ENCODE measurements around the gene PLPP1. TPM values are rescaled to one million over a fixed set of nuclear protein-coding genes. Genes with fewer than 3 reads are reported as not detected.

The PLPP1 gene
- total RNA-seq, 3 donors from 2014 or later: 9.3 to 17.1 (median 14.6) TPM

DNA sequence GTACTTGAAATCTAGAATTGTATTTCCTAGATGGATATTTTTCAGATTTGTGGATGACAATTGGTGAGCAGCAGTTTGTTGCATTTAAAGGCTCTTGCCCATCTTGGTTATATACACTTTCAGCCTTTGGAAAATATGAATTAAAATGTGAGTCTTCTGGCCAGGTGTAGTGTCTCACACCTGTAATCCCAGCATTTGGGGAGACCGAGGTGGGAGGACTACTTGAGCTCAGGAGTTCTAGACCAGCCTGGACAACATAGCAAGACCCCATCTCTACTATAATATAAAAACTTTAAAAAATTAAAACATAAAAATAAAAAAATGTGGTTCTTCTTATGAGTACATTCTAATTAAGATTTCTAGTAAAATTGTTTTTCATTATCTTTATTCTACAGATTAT lies 125.0 kb downstream of the PLPP1 start:
- peaks cover 12% of the 10 kb centered on the region for H3K4me1 Mint-ChIP-seq (ENCODE audit: low read depth)
- DNase-seq: no peak
- no peaks in the 10 kb centered on the region for H3K27me3 Mint-ChIP-seq (ENCODE audit: low read depth)
- H3K36me3 Mint-ChIP-seq (ENCODE audit: insufficient read depth): peaks cover 31% of the 10 kb centered on the region
- no peak overlapping the region for H3K4me3 Mint-ChIP-seq
- H3K9me3 Mint-ChIP-seq: no peaks in the 10 kb centered on the region
- ATAC-seq: no peak

DNA sequence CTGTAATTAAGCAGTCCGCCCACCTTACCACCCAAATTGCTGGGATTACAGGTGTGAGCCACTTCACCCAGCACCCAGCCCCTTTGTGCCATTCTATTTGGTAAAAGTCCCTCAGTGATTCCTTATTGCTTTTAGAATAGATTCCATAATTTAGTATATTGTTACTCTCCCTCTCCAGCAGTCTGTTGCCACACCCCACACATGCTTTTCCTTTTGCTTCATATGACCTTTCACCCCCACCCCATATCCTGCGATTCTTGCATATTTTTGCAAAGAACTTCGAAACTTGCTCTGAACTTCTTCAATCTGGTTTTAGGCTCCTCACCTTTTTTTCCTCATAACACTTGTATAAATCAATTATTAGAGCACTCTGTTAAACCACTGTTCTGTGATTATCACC lies 126.8 kb downstream of the PLPP1 start:
- DNase-seq (no peak), ATAC-seq (no peak)
- Mint-ChIP-seq H3K27me3 (ENCODE audit: low read depth) (no peaks in the 10 kb centered on the region), H3K4me3 (no peak overlapping the region), H3K4me1 (ENCODE audit: low read depth) (peaks cover 12% of the 10 kb centered on the region), H3K9me3 (no peaks in the 10 kb centered on the region), H3K36me3 (ENCODE audit: insufficient read depth) (peaks cover 37% of the 10 kb centered on the region)

DNA sequence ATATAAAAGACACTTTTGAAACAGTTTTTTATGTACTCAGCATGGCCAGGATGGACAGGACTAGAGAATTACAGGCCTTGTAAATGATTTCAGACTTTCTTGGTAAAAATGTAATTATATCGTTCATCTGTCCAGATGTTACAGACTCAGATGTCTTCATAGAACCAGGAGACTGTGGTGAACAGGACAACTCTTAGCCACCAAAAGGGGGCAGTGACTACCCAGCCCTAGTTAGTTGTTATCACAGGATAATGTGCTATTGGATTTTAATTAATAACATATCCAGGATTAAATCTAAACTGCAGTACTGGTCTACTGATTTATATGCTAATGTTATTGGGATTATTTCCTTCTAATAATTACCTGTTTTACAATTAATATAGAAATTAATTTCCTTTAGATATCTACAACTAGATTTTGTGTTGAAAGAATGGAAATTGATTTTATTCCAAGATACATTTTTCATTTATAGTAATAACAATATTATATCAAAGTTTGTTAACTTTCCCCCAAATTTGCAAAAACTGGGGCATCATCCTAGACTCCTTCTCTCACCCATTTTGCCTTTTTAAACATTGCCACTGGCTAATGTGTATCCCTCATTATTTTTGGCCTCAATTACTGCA lies 127.6 kb downstream of the PLPP1 start:
- Mint-ChIP-seq H3K4me3 (no peak overlapping the region), H3K36me3 (ENCODE audit: insufficient read depth) (peaks cover 34% of the 10 kb centered on the region), H3K4me1 (ENCODE audit: low read depth) (peaks cover 11% of the 10 kb centered on the region), H3K27me3 (ENCODE audit: low read depth) (no peaks in the 10 kb centered on the region), H3K9me3 (no peaks in the 10 kb centered on the region)
- ATAC-seq (peak in 1 of 2 donors; percentile 38), DNase-seq (no peak)

DNA sequence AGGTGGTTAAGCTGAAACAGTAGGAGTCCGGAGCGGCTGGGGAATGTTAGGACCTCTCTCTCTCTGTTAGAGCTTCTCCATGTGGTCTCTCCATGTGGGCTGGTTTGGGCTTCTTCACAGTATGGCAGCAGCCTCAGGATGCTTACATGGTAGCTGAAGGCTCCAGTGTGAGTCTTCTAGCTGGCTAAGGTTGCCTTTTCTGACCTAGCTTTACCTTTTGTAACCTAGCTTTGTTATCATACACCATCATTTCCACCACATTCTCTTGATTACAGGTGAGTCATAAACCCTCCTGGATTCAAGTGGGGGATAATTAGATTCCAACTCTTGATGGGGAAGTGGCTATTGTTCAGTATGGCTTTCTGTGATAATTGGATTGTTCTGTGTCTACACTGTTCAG lies 128.5 kb downstream of the PLPP1 start:
- DNase-seq (no peak), ATAC-seq (no peak)
- no peaks in the 10 kb centered on the region for H3K9me3 Mint-ChIP-seq
- H3K4me3 Mint-ChIP-seq: no peak overlapping the region
- no peaks in the 10 kb centered on the region for H3K27me3 Mint-ChIP-seq (ENCODE audit: low read depth)
- H3K4me1 Mint-ChIP-seq (ENCODE audit: low read depth): peaks cover 5% of the 10 kb centered on the region
- H3K36me3 Mint-ChIP-seq (ENCODE audit: insufficient read depth): peaks cover 34% of the 10 kb centered on the region

DNA sequence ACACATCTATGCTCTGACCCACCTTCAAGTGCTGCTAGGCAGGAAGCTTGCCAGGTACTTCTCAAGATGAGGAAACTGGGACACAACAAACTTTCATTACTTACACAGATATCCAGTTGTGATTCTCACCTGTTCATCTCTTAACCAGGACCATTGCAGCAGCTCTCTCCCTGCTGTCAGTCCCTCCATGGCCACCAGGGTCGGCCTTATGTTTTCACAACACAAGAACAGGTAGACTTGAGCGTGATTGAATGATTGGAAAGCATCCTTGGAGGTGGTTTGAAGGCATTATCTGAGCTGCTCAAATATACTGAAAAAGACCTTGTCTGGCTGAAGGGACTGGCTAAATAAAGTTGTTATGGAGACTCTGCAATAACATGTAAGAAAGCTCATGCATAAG lies 132.6 kb downstream of the PLPP1 start:
- H3K27me3 Mint-ChIP-seq (ENCODE audit: low read depth): no peaks in the 10 kb centered on the region
- no peak for ATAC-seq
- no peaks in the 10 kb centered on the region for H3K9me3 Mint-ChIP-seq
- no peaks in the 10 kb centered on the region for H3K4me1 Mint-ChIP-seq (ENCODE audit: low read depth)
- H3K36me3 Mint-ChIP-seq (ENCODE audit: insufficient read depth): peaks cover 26% of the 10 kb centered on the region
- H3K4me3 Mint-ChIP-seq: no peak overlapping the region
- DNase-seq: no peak

DNA sequence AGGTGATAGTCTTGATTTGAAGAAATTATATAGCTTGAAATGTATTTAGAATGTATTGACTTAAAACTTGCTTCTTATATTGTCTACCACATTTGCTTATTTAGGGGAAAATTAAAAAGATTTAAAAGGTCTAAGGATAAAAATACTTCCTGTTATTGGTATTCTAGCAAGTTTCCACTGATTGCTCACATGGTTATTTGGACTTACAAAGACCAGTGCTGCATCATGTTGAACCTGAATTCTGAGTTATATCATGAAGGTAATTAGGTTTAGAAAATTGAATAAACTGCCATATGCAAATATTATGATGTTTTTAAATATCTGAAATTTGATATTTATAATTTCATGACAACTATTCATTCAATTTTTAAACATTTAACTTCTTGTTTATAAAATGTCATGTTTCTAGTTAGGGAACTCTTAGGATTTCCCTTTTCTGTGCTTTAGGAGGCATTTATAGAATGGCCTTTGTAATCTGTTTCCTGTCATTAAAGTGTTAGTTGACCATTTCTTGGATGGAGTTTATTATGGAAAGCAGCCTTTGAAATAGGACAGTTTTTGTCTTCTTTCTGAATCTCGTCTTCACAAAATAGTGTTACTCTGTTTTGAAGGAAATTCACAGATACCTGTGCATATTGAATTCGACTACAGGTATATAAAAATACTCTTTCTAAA lies 141.1 kb downstream of the PLPP1 start:
- DNase-seq: no peak
- no peaks in the 10 kb centered on the region for H3K27me3 Mint-ChIP-seq (ENCODE audit: low read depth)
- H3K36me3 Mint-ChIP-seq (ENCODE audit: insufficient read depth): peaks cover 55% of the 10 kb centered on the region
- no peak for ATAC-seq
- peaks cover 2% of the 10 kb centered on the region for H3K4me1 Mint-ChIP-seq (ENCODE audit: low read depth)
- H3K4me3 Mint-ChIP-seq: no peak overlapping the region
- H3K9me3 Mint-ChIP-seq: no peaks in the 10 kb centered on the region

DNA sequence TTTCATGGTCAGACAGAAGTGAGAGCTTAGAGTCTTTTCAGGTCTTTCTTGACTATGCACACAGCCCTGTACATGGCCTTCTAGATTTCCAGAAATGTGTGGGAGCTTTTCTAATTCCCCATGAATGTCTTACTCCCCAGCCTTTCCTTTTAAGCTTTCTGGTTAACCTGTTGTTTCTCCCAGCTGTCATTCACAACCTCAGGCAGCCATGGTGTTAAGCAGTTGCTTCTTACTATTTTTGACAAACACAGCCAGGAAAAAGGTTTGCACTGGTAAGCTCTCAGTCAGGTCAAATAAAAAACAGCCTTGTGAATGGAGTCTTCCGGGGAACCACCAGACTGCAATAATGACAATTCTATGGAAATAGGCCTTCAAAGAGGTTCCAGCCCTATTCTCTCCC lies 142.1 kb downstream of the PLPP1 start:
- H3K4me3 Mint-ChIP-seq: no peak overlapping the region
- DNase-seq: no peak
- peaks cover 60% of the 10 kb centered on the region for H3K36me3 Mint-ChIP-seq (ENCODE audit: insufficient read depth)
- no peak for ATAC-seq
- peaks cover 2% of the 10 kb centered on the region for H3K4me1 Mint-ChIP-seq (ENCODE audit: low read depth)
- H3K9me3 Mint-ChIP-seq: no peaks in the 10 kb centered on the region
- H3K27me3 Mint-ChIP-seq (ENCODE audit: low read depth): no peaks in the 10 kb centered on the region

DNA sequence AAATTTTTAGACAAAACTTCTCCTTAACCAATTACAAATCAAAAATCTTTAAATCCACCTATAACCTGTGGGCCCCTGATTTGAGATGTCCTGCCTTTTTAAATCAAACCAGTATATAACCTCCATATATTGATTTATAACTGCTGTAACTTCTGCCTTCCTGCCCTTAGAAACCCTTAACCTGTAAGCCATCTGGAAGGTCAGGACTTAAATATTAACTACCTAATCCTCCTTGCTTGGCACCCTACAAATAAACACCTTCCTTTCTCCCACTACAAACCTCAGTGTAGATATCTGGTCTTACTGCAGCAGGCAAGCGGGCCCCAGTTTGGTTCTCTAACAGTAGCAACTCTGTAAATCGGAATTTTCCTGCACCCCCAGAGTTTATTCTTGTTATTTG lies 143.1 kb downstream of the PLPP1 start:
- no peaks in the 10 kb centered on the region for H3K27me3 Mint-ChIP-seq (ENCODE audit: low read depth)
- H3K4me1 Mint-ChIP-seq (ENCODE audit: low read depth): peaks cover 2% of the 10 kb centered on the region
- no peak for ATAC-seq
- H3K9me3 Mint-ChIP-seq: no peaks in the 10 kb centered on the region
- DNase-seq: no peak
- no peak overlapping the region for H3K4me3 Mint-ChIP-seq
- H3K36me3 Mint-ChIP-seq (ENCODE audit: insufficient read depth): peaks cover 58% of the 10 kb centered on the region

DNA sequence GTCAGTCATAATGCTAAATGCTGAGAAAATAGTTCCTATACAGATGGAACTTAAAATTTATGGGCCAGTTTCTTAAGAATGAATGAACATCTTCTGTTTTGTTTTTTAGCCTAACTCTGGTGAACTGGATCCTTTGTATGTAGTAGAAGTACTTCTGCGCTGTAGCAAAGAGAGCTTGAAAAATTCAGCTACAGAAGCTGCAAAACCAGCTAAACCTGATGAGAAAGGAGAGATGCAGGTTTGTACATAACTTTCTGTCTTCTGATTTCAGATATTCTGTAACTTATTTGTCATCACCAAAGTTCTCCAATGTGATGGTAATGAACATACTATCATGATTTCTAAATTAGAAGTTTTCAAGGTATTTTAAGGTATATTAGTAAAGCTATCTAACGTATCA lies 146.9 kb downstream of the PLPP1 start:
- Mint-ChIP-seq H3K4me3 (no peak overlapping the region), H3K36me3 (ENCODE audit: insufficient read depth) (peaks cover 68% of the 10 kb centered on the region), H3K4me1 (ENCODE audit: low read depth) (peaks cover 13% of the 10 kb centered on the region), H3K27me3 (ENCODE audit: low read depth) (no peaks in the 10 kb centered on the region), H3K9me3 (peaks cover 13% of the 10 kb centered on the region)
- no peak for DNase-seq
- ATAC-seq: no peak

DNA sequence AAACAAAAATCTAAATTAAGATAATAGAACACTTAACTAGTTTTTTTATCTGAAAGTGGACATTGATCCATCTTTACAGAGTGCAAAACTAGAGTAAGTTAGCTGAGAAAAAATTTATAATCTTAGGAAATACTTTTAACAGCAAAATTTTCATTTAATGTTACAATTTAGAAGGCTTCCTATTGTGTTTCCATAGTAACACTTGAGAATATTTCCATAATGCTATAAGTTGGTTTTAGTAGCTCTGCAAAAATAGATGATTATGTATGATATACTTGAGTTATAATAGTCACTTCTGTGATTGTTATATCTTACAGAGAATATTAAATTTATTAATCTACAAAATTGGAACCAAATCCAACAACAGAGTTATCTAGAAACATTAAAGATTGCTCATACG lies 148.4 kb downstream of the PLPP1 start:
- no peak for ATAC-seq
- Mint-ChIP-seq H3K27me3 (ENCODE audit: low read depth) (no peaks in the 10 kb centered on the region), H3K36me3 (ENCODE audit: insufficient read depth) (peaks cover 68% of the 10 kb centered on the region), H3K4me1 (ENCODE audit: low read depth) (peaks cover 13% of the 10 kb centered on the region), H3K4me3 (no peak overlapping the region), H3K9me3 (peaks cover 19% of the 10 kb centered on the region)
- no peak for DNase-seq

DNA sequence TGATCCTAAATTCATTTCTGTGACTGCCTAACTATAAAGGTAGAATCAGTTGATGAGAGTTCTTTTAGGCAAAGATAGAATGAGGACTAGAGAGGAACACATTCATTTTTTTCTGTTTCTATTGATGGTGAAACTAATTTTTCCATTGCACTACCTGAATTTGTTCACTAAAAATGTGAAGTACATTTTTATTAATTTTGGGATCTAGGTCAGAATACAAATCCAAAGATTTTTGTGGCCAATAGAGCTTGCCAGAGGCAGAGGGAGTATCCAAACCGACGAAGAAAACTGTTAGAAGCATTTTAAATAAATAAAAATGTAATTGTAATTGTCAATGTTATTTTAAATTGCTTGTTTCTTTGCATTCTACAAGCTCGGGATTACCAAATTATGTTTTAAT lies 148.9 kb downstream of the PLPP1 start:
- peaks cover 22% of the 10 kb centered on the region for H3K9me3 Mint-ChIP-seq

DNA sequence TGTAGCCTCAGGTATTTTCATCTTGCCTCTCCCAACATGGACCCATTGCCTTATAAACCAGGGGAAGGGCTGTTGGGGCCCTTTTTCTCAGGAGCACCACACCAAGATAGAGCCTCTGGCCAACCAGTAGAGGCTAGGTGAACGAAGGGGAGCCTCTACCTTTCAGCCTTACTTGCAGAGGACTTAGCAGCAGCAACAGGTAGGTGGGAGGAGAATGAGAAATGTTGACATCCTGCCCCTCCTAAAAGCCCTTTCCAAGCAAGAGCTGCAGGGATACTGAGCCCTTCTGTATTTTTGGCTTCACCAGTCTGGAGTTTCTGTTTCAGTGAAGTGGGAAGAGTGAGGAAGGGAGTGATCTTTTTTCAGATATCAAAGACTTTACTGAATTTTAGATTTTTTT lies 149.5 kb downstream of the PLPP1 start:
- H3K36me3 Mint-ChIP-seq (ENCODE audit: insufficient read depth): peaks cover 69% of the 10 kb centered on the region
- DNase-seq (no peak), ATAC-seq (no peak)
- peaks cover 13% of the 10 kb centered on the region for H3K4me1 Mint-ChIP-seq (ENCODE audit: low read depth)
- no peaks in the 10 kb centered on the region for H3K27me3 Mint-ChIP-seq (ENCODE audit: low read depth)
- peaks cover 22% of the 10 kb centered on the region for H3K9me3 Mint-ChIP-seq
- no peak overlapping the region for H3K4me3 Mint-ChIP-seq

More for the DNA sequence above, 148.9 kb downstream of the PLPP1 start:
- Mint-ChIP-seq H3K36me3 (ENCODE audit: insufficient read depth) (peaks cover 69% of the 10 kb centered on the region), H3K4me1 (ENCODE audit: low read depth) (peaks cover 13% of the 10 kb centered on the region), H3K27me3 (ENCODE audit: low read depth) (no peaks in the 10 kb centered on the region), H3K4me3 (no peak overlapping the region)
- ATAC-seq (no peak), DNase-seq (no peak)

DNA sequence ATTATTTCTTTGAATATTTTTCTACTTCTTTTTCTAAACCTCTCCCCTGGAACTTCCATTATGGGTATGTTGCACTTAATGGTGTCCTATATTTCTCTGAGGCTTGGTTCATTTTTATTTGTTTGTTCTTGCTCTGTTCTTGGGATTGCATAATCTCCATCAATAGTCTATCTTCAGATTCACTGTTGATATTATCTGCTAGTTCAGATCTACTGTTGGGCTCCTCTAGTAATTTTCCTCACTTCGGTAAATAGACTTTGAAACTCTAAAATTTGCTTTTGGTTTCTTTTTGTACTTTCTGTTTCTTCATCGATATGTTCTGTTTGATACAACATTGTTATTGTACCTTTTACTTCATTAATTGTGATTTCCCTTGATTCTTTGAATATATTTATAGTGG lies 150.7 kb downstream of the PLPP1 start:
- ATAC-seq: no peak
- H3K4me1 Mint-ChIP-seq (ENCODE audit: low read depth): peaks cover 13% of the 10 kb centered on the region
- peak overlapping the region; percentile 7 for H3K4me3 Mint-ChIP-seq
- peaks cover 70% of the 10 kb centered on the region for H3K36me3 Mint-ChIP-seq (ENCODE audit: insufficient read depth)
- no peaks in the 10 kb centered on the region for H3K27me3 Mint-ChIP-seq (ENCODE audit: low read depth)
- H3K9me3 Mint-ChIP-seq: peaks cover 22% of the 10 kb centered on the region
- DNase-seq: no peak

DNA sequence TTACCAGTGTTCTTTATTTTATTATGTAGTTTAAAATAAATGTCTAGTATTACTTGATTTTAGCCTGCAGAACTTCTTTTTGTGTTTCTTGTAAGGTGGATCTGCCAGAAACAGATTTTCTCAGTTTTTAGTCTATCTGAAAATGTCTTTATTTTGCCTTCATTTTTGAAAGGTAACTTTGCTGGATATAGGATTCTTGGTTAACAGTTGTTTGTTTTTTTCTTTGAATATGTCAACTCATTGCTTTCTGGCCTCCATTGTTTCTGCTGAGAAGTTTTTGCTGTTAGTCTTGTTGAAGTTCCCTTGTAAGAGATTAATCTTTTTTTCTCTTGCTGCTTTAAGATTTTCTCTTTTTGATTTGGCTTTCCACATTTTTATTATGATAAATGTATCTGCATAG lies 151.5 kb downstream of the PLPP1 start:
- ATAC-seq: no peak
- no peaks in the 10 kb centered on the region for H3K27me3 Mint-ChIP-seq (ENCODE audit: low read depth)
- peaks cover 72% of the 10 kb centered on the region for H3K36me3 Mint-ChIP-seq (ENCODE audit: insufficient read depth)
- no peak for DNase-seq
- peaks cover 13% of the 10 kb centered on the region for H3K4me1 Mint-ChIP-seq (ENCODE audit: low read depth)
- H3K9me3 Mint-ChIP-seq: peaks cover 22% of the 10 kb centered on the region
- H3K4me3 Mint-ChIP-seq: no peak overlapping the region

DNA sequence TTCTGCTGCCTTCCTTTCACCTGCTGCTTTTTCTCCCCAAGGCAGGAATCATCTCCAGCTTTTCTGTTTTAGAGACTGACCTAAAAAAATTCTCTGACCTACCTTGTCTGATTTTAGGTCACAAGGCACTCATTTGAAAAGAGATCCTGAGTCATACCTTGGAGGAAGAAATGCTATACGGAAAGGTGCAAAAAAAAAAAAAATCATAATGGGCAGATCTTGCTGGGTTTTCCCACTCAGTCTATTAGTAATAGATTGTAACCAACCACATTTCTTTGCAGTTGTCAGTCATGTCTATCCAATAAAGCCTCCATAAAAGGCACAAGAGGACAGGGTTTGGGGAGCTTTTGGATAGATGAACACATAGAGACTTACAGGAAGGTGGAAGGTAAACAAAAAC lies 157.0 kb downstream of the PLPP1 start:
- ATAC-seq (no peak), DNase-seq (no peak)
- H3K36me3 Mint-ChIP-seq (ENCODE audit: insufficient read depth): peaks cover 61% of the 10 kb centered on the region
- no peaks in the 10 kb centered on the region for H3K27me3 Mint-ChIP-seq (ENCODE audit: low read depth)
- H3K9me3 Mint-ChIP-seq: peaks cover 15% of the 10 kb centered on the region
- H3K4me1 Mint-ChIP-seq (ENCODE audit: low read depth): peaks cover 4% of the 10 kb centered on the region
- H3K4me3 Mint-ChIP-seq: no peak overlapping the region
